Activated CD8-positive, alpha-beta T cell treated with anti-CD3 and anti-CD28 coated beads for 36 hours (primary cell): ENCODE measurements around the gene SH3BGRL2. TPM values are rescaled to one million over a fixed set of nuclear protein-coding genes. Genes with fewer than 3 reads are reported as not detected.

Experiments
- ATAC-seq: fragments of 200-7000 bp; cut with Tn5 transposase; one replicate; pipeline ENCODE4 v1.10.0; 2021; ENCODE audit warnings: mild to moderate bottlenecking, moderate library complexity
- CTCF ChIA-PET: fragments of 350-600 bp; sonication (Branson Sonifier 250); formaldehyde crosslinking; loops from one replicate; lab custom pipeline; 2021; ENCODE audit warnings: antibody characterized with exemption; lab: Charles Lee
- POLR2A ChIA-PET: fragments of 350-600 bp; sonication (Branson Sonifier 250); formaldehyde crosslinking; loops from one replicate; lab custom pipeline; 2021; ENCODE audit warnings: antibody characterized with exemption; lab: Charles Lee
- DNase-seq: peaks from one replicate; pipeline ENCODE4 v3.0.0-alpha.2; 2020
- H3K27ac Mint-ChIP-seq: one replicate; pipeline ENCODE4 v1.8.0; 2021; ENCODE audit warnings: mild to moderate bottlenecking, mixed read lengths
- H3K27me3 Mint-ChIP-seq: one replicate; pipeline ENCODE4 v1.8.0; 2021; ENCODE audit warnings: mixed read lengths
- H3K36me3 Mint-ChIP-seq: one replicate; pipeline ENCODE4 v1.8.0; 2021; ENCODE audit warnings: low read depth, mixed read lengths
- H3K4me1 Mint-ChIP-seq: one replicate; pipeline ENCODE4 v1.8.0; 2021; ENCODE audit warnings: low read depth, mixed read lengths
- H3K4me3 Mint-ChIP-seq: one replicate; pipeline ENCODE4 v1.8.0; 2021; ENCODE audit warnings: mild to moderate bottlenecking, moderate library complexity, mixed read lengths
- H3K9me3 Mint-ChIP-seq: one replicate; pipeline ENCODE4 v1.8.0; 2021; ENCODE audit warnings: mixed read lengths
- CTCF ChIP-seq: fragments of 200-600 bp; IDR thresholded peaks from one replicate; pipeline ENCODE4 v1.8.0; 2022; ENCODE audit warnings: antibody characterized with exemption, mild to moderate bottlenecking
- intact Hi-C: fragments of 100-400 bp; cut with micrococcal nuclease; formaldehyde crosslinking; loops from one replicate; pipeline ENCODE4 v1.10.0; 2022
- total RNA-seq, 2 experiments: library from RNA; stranded (reverse); gene quantifications; one replicate each; pipeline ENCODE4 v1.2.3, GENCODE V29; 2021

SH3BGRL2 gene
- total RNA-seq, 2 experiments from 2014 or later: 0.54 to 0.70 TPM

DNA sequence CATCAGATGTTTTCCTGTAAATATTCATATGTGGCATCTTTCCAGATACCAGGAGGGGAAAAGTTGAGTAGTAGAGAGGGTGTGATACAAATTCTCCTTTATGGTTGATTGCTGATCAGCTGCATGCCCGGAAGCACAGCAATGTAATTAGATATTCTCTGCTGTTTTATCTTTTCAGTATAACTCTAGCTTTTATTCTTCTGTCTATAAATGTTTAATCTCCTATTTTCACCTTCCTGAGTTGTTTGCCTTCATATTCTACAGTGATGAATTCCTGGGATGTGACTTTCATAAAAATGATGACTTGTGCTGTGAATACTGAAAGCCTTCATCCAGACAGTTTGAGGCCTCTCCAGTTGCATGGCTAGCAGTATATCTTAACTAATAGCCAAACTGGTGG, 53.7 kb downstream of the SH3BGRL2 start:
- Mint-ChIP-seq H3K27me3 (peaks cover 2% of the 10 kb centered on the region), H3K9me3 (no peaks in the 10 kb centered on the region), H3K4me1 (no peaks in the 10 kb centered on the region), H3K27ac (no peak overlapping the region), H3K36me3 (no peaks in the 10 kb centered on the region), H3K4me3 (no peak overlapping the region)
- TF ChIP-seq CTCF: no peak
- ATAC-seq: no peak
- intact Hi-C loops: no loop called here
- ChIA-PET CTCF (no interaction called here), POLR2A (no interaction called here)
- no peak for DNase-seq

- DNase-seq (no peak), ATAC-seq (no peak)
- Mint-ChIP-seq H3K36me3 (no peaks in the 10 kb centered on the region), H3K4me3 (no peak overlapping the region), H3K9me3 (no peaks in the 10 kb centered on the region), H3K27me3 (peaks cover 2% of the 10 kb centered on the region), H3K4me1 (no peaks in the 10 kb centered on the region), H3K27ac (no peak overlapping the region)
- intact Hi-C loops: no loop called here
- TF ChIP-seq CTCF: no peak
- POLR2A ChIA-PET: no interaction called here
- CTCF ChIA-PET: interaction anchor here (1.2 to 1.7 kb wide), 2 partner anchors 15 to 46 kb away, joined by 3 to 4 read pairs; no protein-coding TSS in a partner anchor
Observed at GRCh38 chr6:79686707-79687309, 55.7 kb downstream of the SH3BGRL2 start.

DNA sequence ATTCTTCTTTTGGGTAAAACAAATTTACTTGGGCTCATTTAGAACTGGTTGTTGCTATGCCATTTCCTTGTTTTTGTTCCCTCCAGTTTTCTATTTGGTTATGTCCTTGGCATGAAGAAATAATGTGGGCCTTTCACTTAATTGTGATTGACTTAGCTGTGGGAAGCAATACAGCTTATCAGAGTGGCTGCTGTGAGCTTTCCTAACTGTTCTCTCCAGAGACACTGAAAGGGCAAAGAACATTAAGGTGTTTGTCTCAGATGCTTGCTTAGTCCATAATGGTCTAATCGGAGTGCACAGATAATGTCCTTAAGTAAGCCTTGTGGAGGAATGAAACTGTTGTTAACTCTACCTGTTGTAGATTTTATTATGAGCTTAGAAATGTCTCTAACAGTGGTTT, 56.6 kb downstream of the SH3BGRL2 start:
- DNase-seq: no peak
- TF ChIP-seq CTCF: no peak
- ChIA-PET CTCF (interaction anchor here (1.2 kb wide), 1 partner anchor 47 kb away, joined by 3 read pairs; no protein-coding TSS in a partner anchor), POLR2A (no interaction called here)
- ATAC-seq: no peak
- H3K4me3 Mint-ChIP-seq: no peak overlapping the region
- intact Hi-C loops: no loop called here
- H3K4me1 Mint-ChIP-seq: no peaks in the 10 kb centered on the region
- peaks cover 2% of the 10 kb centered on the region for H3K27me3 Mint-ChIP-seq
- no peaks in the 10 kb centered on the region for H3K9me3 Mint-ChIP-seq
- H3K36me3 Mint-ChIP-seq: no peaks in the 10 kb centered on the region
- no peak overlapping the region for H3K27ac Mint-ChIP-seq

DNA sequence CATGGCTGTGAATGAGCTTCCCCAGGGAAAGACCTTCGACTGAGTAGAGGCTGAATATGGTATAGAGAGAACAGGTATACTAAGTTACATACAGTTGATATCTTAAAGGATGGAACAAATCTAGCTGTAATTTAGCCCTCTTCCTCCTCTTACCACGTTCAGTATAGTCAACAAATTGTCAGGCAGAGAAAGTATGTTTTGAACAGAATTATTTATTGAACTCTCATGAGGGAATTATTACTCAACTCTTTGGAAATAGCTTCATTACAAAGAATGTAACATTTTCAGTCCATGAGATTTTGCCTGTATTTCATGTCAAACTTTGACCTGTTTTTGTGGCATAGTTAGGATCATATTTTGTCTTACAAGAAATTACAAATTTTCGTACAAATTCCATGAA, 63.0 kb downstream of the SH3BGRL2 start:
- POLR2A ChIA-PET: no interaction called here
- intact Hi-C loops: no loop called here
- H3K9me3 Mint-ChIP-seq: no peaks in the 10 kb centered on the region
- TF ChIP-seq CTCF: no peak
- H3K4me3 Mint-ChIP-seq: no peak overlapping the region
- no peaks in the 10 kb centered on the region for H3K36me3 Mint-ChIP-seq
- peaks cover 2% of the 10 kb centered on the region for H3K4me1 Mint-ChIP-seq
- ATAC-seq (no peak), DNase-seq (no peak)
- H3K27me3 Mint-ChIP-seq: no peaks in the 10 kb centered on the region
- CTCF ChIA-PET: interaction anchor here (1.2 to 1.5 kb wide), 2 partner anchors 12 to 20 kb away, joined by 3 to 4 read pairs; no protein-coding TSS in a partner anchor
- H3K27ac Mint-ChIP-seq: no peak overlapping the region

GRCh38 chr6:79694623-79695343, 63.7 kb downstream of the SH3BGRL2 start:
- Mint-ChIP-seq H3K27me3 (no peaks in the 10 kb centered on the region), H3K4me1 (peaks cover 2% of the 10 kb centered on the region), H3K27ac (no peak overlapping the region), H3K4me3 (no peak overlapping the region), H3K36me3 (no peaks in the 10 kb centered on the region), H3K9me3 (no peaks in the 10 kb centered on the region)
- DNase-seq: no peak
- intact Hi-C loops: no loop called here
- ChIA-PET POLR2A (no interaction called here), CTCF (interaction anchor here (1.2 to 1.5 kb wide), 2 partner anchors 11 to 19 kb away, joined by 3 to 4 read pairs; no protein-coding TSS in a partner anchor)
- no peak for ATAC-seq
- TF ChIP-seq CTCF: no peak
